ENCODE data around the gene ASPDH.

The ASPDH gene

DNA sequence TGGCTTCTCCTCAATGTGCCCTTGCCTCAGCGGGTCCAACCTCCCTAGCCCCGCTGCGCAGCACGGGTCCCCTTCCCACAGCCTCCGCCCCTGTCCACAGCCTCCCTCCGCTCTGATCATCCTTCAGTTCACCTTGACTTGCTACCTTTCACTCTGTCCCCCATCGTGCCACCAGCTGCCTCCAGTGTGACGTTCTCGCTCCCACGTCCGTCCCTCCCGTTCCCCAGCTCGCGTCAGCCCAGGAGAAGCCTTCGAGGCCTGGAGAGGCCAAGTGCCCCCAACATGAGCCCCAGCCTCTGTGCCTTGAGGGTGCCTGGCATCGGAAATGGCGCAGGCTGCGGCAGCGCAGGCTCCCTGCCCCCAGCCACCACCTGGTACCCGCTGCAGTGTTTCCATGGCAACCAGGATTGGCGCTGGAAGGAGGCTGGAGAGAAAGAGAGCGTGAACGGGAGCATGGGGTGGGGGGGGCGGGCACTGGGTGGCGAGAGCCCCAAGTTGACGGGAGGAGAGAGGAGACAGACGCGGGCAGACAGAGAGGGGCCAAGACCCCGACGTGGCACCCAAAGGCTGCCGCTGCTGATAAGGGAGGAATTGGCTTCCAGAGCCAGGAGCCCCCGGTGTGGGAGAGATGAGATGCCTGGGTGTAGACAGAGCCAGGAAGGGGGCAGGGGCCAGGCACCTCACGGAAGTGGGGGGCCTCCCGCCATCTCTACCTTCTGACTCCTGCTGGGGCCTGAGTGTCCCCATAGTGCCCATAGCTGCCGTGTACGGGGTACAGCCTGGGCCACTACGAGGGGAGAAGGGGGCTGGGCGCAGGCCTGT lies 844 bp upstream of the ASPDH start:
- no peak for DNase-seq (ENCODE audit: low read depth in 2 of 2)

GRCh38 chr19:50512999-50513745 lies 541 bp downstream of the ASPDH start:
- no peak for DNase-seq (ENCODE audit: low read depth in 2 of 2)

DNA sequence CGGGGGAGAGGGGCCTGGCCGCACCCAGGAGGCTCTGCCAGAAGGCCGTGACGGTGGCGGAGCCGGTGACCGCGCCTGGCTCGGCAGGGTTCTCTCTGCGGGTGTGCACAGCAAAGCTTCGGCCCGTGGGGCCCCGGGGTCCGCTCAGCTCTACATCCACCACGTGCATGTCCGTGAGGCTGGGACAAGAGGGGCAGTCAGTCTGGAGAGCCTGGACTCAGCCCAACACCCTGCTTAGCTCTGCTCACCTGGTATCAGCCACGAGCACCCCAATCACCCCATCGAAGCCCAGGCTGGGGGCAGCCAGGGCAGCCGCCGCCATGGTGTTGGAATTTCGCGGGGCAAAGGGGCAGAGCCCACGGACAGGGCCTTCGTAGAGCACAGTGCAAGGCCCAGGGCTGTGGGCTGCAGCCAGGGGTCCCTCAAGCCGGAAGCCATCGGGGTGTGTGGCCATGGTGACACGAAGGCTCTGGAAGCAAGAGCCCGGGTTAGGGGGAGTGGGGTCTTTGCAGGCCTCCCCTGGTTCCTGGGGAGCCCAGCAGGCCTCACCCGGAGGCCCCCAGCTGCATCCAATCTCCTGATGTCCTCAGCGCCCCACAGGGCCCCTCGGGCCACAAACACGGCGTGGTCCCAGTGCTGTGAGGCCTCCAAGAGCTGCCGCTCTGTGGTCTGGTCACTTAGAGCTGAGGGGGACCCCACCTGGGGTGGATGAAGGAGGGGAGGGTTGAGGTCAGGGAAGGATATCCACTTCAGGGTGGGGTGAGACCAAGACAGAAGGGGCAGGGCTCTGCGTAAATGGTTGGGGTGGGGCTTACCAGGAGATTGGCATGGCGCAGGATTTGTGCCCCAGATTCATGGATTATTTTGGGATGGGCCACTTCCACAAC lies 1.4 kb downstream of the ASPDH start:
- no peak for DNase-seq (ENCODE audit: low read depth in 2 of 2)

DNA sequence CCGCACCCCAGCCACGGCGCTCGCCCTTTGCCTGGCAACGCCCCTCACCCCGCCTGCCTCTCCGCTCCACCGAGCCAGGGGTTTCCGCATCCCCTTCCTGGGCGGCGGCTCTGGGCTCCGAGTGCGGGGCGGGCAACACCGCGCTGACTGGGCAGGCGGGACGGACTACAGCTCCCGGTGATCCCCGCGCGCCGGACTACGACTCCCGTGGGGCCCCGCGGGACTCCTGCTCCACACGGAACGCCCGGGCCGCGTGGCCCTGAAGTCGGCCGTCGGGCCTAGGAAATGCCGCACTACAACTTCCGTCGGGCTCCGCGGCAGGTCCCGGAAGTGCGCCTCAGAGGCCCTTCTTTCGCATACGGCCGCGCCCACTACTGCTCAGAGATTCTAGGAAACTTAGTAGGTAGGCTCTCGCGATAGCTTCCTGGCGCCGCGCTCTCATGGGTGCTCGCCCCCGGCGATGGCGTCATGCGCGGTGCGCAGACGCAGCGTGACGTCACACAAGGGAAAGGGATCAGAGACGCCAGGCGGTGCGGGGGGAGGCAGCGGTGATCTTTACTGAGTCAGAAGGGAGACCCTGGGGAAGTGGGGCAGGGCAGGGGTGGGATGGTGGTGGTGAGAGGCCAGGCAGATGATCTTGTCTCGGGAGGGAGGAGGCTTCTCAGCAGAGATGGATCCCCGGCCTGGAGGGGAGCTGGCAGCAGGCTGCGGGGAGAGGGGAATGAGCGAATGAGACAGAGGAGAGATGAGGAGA lies 2.5 kb downstream of the ASPDH start, which contains the start of gene JOSD2:
Gene JOSD2, minus strand, starts transcription at position 123 of the 754 bp plus-strand sequence. CDS start 760 bp downstream, outside the sequence.
- peak; percentile 92 to 96 for DNase-seq (ENCODE audit: low read depth in 2 of 2)

GRCh38 chr19:50510700-50511068 lies 3.0 kb downstream of the ASPDH start:
- no peak for DNase-seq (ENCODE audit: low read depth in 2 of 2)

DNA sequence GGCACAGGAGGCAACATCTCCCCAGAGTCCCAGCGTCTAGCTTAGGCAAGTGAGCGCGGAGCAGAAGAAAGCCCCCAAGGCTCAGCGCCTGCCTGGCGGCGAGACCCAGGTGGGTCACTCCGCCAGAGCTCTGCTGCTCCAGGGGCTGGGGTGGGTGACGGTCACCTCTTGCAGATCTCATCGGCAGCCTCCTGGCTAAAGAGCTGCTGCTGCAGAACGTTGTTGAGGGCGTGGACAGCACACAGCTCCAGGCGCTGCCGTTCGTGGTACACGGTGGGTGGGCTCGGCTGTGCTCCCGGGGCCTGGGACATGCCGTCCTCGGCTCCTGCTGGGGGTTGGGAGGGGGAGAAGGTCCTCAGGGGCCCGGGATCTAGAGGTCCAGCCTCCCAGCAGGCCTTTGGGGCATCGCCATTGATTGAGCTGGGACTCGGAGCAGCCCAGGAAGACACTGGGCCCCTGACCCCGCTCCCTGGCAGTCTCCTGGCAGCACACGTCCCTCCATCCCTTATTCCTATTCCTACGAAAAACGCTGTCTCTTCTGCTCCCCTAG lies 3.5 kb downstream of the ASPDH start:
- no peak for DNase-seq (ENCODE audit: low read depth in 2 of 2)

GRCh38 chr19:50509366-50509765 lies 4.3 kb downstream of the ASPDH start:
- DNase-seq (ENCODE audit: low read depth in 2 of 2): no peak

- DNase-seq (ENCODE audit: low read depth in 2 of 2): no peak
Observed at GRCh38 chr19:50508843-50509190, 4.9 kb downstream of the ASPDH start.

GRCh38 chr19:50507376-50507775 lies 6.3 kb downstream of the ASPDH start:
- no peak for DNase-seq (ENCODE audit: low read depth in 2 of 2)

DNA sequence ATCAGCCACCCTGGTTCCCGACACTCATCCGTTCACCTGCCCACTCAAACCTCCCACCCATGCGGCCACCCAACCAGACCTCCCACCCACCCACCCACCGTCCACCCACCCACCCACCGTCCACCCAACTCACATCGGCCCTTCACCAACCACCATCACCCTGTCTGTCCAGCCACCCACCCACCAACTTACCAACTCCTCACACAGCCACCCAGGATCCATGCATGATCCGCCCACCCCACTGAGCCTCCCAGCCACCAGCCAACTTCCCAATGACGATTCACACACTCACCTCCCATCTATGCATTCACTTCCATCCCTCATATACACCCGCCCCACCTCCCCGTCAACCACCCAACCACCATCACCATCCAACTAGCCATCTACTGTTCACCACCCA lies 7.0 kb downstream of the ASPDH start:
- no peak for DNase-seq (ENCODE audit: low read depth in 2 of 2)

- DNase-seq (ENCODE audit: low read depth in 2 of 2): no peak
Observed at GRCh38 chr19:50505856-50506611, 7.7 kb downstream of the ASPDH start.

DNA sequence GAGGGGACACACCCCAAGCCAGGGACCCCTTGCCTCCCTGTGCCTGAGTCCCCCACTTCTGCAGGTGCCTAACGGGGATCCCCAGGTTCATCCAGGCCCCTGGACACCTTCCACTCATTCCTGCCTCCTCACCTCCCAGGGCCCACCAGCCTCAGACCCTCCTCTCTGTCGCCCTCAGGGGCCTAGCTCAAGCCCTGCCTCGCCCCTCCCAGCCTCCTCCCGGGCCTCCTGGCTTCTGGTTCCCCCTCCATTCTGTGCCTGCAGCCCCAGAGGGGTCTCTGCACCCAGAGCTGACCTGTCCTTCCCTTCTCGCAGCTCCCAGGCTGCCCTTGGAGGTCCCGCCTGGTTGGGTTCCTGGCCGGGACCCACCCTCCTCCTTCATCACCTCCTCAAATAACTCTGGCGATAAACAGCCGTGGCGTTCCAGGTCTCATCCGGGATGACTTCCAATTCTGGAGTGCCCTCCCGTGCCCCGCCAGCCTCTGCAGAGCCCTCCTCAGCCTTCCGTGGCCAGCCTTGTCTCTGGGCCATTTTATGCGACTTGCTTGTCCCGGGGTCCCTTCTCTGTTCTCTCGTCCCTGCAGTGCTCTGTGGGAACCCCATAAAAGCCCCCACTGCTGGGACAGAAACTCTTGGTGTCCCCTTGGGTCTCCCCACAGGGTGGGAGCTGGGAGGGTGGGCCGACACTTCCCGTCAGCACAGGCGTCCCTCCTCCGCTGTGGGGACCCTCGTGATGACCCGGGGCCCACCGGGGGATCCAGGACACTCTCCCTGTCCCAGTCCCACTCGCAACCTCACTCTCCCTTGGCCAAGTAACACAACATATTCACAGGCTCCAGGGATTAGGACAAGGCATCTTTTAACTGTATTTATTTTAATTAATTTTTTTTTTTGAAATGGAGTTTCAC lies 11.9 kb downstream of the ASPDH start:
- DNase-seq (ENCODE audit: low read depth in 2 of 2): no peak

DNA sequence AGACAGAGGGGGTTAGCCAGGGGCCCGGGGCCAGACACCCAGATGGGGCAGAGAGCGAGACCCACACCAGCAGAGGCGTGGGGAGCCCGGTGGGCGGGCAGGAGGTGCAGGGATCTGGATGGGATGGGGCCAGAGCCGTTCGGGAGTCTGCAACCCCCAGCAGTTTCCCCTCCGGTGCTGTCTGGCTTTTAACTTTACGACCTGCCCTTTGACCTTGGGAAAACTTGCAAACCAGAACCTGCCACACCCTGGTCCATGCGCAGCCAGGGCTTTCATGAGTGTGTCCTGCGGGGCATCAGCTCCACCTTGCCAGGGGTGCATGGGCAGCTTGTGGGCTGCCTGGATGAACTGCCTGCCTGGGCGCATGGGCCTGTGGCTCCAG lies 12.5 kb downstream of the ASPDH start:
- DNase-seq (ENCODE audit: low read depth in 2 of 2): no peak

DNA sequence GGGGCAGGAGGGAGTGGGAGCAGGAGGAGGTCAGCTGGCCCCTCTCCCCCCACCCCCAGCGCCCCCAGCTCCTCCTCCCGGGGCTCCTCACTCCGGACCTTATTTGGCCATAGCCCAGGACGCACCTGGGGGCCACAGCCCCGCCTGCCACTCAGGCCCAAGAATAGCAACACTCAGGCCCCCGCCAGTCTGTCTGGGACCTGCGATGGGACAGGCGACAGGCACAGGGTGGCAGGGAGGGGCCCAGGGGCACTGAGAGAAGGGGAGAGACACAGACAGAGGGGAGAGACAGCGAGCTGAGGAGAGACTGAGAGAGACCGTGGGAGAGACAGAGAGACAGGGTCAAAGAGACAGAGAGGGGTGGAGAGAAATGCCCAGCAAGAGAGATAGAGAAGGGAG lies 13.0 kb downstream of the ASPDH start:
- DNase-seq (ENCODE audit: low read depth in 2 of 2): no peak

GRCh38 chr19:50500060-50500752 lies 13.5 kb downstream of the ASPDH start:
- no peak for DNase-seq (ENCODE audit: low read depth in 2 of 2)

- DNase-seq (ENCODE audit: low read depth in 2 of 2): no peak
Observed at GRCh38 chr19:50498219-50499056, 15.3 kb downstream of the ASPDH start.

DNA sequence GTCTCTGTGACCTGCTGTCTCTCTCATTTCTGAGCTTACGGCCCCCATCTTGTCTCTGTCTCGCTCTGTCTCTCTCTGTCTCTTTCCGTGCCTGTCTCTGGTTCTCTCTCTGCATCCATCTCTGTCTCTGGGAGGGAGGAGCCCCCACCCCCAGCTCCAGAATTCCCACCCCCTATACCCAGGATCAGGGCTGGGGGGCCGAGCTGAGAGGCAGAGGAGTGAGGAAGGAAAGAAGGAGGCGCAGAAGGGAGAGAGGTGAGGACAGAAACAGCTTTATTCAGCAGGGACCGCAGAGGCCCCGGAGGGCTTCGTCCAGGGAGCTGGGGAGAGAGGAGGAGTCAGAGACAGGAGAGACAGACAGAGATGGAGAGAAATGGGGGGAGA lies 16.7 kb downstream of the ASPDH start:
- DNase-seq (ENCODE audit: low read depth in 2 of 2): no peak
